Gastroesophageal sphincter (tissue), 2 donors: ENCODE data around the gene CLSTN2.

Source experiments
- EP300 ChIP-seq: sonication (generic); formaldehyde crosslinking; IDR thresholded peaks from one replicate; pipeline ENCODE4 v1.6.1; 2017; ENCODE audit warnings: antibody characterized with exemption, mild to moderate bottlenecking
- POLR2A ChIP-seq, 2 donors: fragments of 450-650 bp; IDR thresholded peaks; one replicate each; pipeline ENCODE4 v1.6.1; 2017; ENCODE audit warnings: antibody characterized with exemption in 2 of 2, mild to moderate bottlenecking in 2 of 2, moderate library complexity in 1 of 2

DNA sequence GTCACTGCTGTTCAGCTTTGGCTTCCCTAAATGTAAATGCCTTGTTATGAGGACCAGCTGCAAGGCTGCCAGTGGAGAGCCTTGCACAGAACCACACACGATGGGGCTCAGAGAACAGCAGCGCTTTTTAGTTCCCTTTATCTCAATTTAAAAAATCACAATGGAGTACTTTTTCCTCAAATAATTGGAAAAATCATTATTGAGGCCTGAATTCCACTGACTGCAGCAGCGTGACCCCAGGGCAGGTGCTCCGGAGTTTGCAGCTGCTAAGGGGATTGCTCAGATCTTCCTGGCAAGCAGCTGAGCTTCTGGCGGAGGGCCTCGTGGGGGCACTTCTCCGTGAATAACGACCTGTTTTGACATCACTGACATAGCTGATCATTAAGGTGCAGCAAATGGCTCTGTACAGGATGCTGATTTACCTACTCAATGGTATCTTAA, 497.3 kb downstream of the CLSTN2 start:
- TF ChIP-seq POLR2A (IDR thresholded peaks at IDR 0.05) (no peak), EP300 (no peak)
